ENCODE data around the gene SLC7A6. TPM values are rescaled to one million over a fixed set of nuclear protein-coding genes. Genes with fewer than 3 reads are reported as not detected.

Gene SLC7A6
- polyA plus RNA-seq, 2 of the 4 experiments (the other 2 are of a cell fraction) = 31.1 to 32.9 TPM

DNA sequence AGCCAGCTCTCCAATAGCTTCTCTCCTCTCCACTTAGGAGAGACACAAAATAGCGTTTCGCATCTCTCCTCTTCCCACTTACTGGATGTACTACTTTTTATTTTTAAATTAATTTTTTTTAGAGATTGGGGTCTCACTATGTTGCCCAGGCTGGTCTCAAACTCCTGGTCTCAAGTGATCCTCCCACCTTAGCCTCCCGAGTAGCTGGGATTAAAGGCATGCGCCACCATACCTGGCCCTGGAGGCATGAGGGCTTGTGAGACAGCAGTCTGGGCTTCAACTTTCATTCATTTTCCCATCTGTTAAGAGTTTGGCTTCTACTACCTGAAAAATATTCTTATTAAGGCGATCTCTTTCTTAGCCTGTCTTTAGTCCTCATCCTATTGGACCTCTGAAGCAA, 28.1 kb downstream of the SLC7A6 start:
- ATAC-seq = no peak

GRCh38 chr16:68296291-68296690, 32.0 kb downstream of the SLC7A6 start:
- ATAC-seq = no peak
- H3K27ac ChIP-seq = no peak overlapping the region
- peaks cover 13% of the 10 kb centered on the region; the same call in 2 of the 3 replicates for H3K4me1 ChIP-seq
- H3K4me2 ChIP-seq = no peak overlapping the region
- CTCF ChIA-PET = interaction anchor here (0.6 to 6.0 kb wide), 5 partner anchors 11 to 608 kb away, joined by 5 to 42 read pairs (median 9); partner anchors contain the start of gene SLC7A6
- DNase-seq (ENCODE audit: low read depth in 1 of 2, low spot score in 1 of 2) = no peak
- FAIRE-seq = no peak
- no peak overlapping the region for H3K4me3 ChIP-seq
- WGBS (ENCODE audit: missing lambda C conversion rate) = 93% methylated on average over 12 of the region's 12 CpGs
- H3K9me3 ChIP-seq = no peaks in the 10 kb centered on the region
- TF ChIP-seq KDM1A (IDR thresholded peaks at IDR 0.05; ENCODE audit: low read depth) (no peak), CEBPB (IDR thresholded peaks at IDR 0.05) (no peak), PBX3 (IDR thresholded peaks at IDR 0.05) (no peak), PHF8 (IDR thresholded peaks at IDR 0.05; ENCODE audit: borderline replicate concordance, low read depth) (no peak), MAZ (IDR thresholded peaks at IDR 0.05; ENCODE audit: borderline replicate concordance, low read depth, low read length) (no peak), RNF2 (IDR thresholded peaks at IDR 0.05; ENCODE audit: borderline replicate concordance, low read depth) (no peak), RARB (CRISPR knock-in tag; IDR thresholded peaks at IDR 0.05) (no peak), TP53 (CRISPR knock-in tag; IDR thresholded peaks at IDR 0.05) (no peak), ZFP36 (IDR thresholded peaks at IDR 0.05; ENCODE audit: borderline replicate concordance, partially characterized antibody) (no peak), FOSL2 (IDR thresholded peaks at IDR 0.05) (no peak), FOSL2 (CRISPR knock-in tag; IDR thresholded peaks at IDR 0.05) (no peak), CBX8 (IDR thresholded peaks at IDR 0.05) (no peak)
- TF ChIP-seq, protein P1, sequence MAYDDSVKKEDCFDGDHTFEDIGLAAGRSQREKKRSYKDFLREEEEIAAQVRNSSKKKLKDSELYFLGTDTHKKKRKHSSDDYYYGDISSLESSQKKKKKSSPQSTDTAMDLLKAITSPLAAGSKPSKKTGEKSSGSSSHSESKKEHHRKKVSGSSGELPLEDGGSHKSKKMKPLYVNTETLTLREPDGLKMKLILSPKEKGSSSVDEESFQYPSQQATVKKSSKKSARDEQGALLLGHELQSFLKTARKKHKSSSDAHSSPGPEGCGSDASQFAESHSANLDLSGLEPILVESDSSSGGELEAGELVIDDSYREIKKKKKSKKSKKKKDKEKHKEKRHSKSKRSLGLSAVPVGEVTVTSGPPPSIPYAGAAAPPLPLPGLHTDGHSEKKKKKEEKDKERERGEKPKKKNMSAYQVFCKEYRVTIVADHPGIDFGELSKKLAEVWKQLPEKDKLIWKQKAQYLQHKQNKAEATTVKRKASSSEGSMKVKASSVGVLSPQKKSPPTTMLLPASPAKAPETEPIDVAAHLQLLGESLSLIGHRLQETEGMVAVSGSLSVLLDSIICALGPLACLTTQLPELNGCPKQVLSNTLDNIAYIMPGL (CRISPR knock-in tag; IDR thresholded peaks at IDR 0.05; ENCODE audit: borderline replicate concordance) = no peak
- TF ChIP-seq, protein P2, sequence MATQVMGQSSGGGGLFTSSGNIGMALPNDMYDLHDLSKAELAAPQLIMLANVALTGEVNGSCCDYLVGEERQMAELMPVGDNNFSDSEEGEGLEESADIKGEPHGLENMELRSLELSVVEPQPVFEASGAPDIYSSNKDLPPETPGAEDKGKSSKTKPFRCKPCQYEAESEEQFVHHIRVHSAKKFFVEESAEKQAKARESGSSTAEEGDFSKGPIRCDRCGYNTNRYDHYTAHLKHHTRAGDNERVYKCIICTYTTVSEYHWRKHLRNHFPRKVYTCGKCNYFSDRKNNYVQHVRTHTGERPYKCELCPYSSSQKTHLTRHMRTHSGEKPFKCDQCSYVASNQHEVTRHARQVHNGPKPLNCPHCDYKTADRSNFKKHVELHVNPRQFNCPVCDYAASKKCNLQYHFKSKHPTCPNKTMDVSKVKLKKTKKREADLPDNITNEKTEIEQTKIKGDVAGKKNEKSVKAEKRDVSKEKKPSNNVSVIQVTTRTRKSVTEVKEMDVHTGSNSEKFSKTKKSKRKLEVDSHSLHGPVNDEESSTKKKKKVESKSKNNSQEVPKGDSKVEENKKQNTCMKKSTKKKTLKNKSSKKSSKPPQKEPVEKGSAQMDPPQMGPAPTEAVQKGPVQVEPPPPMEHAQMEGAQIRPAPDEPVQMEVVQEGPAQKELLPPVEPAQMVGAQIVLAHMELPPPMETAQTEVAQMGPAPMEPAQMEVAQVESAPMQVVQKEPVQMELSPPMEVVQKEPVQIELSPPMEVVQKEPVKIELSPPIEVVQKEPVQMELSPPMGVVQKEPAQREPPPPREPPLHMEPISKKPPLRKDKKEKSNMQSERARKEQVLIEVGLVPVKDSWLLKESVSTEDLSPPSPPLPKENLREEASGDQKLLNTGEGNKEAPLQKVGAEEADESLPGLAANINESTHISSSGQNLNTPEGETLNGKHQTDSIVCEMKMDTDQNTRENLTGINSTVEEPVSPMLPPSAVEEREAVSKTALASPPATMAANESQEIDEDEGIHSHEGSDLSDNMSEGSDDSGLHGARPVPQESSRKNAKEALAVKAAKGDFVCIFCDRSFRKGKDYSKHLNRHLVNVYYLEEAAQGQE (IDR thresholded peaks at IDR 0.05) = no peak
- POLR2A ChIA-PET = interaction anchor here (0.8 to 1.3 kb wide), 2 partner anchors 14 to 59 kb away, joined by 4 to 6 read pairs; partner anchors contain the start of genes PRMT7 and SLC7A6OS

More for the DNA sequence above, 28.1 kb downstream of the SLC7A6 start:
- H3K4me1 ChIP-seq = peaks cover 11% of the 10 kb centered on the region
- no peak overlapping the region for H3K27ac ChIP-seq
- ChIA-PET POLR2A (no interaction called here), CTCF (interaction anchor here (0.7 to 6.0 kb wide), 4 partner anchors 10 to 37 kb away, joined by 3 to 42 read pairs (median 4); no protein-coding TSS in a partner anchor)
- FAIRE-seq (no peak), DNase-seq (ENCODE audit: low read depth in 1 of 2, low spot score in 1 of 2) (no peak)
- TF ChIP-seq ZC3H11A (IDR thresholded peaks at IDR 0.05) (no peak), JUNB (IDR thresholded peaks at IDR 0.05) (no peak), FOXS1 (CRISPR knock-in tag; IDR thresholded peaks at IDR 0.05) (no peak), FOSB (CRISPR knock-in tag; IDR thresholded peaks at IDR 0.05) (no peak), CEBPB (IDR thresholded peaks at IDR 0.05) (no peak), HDAC2 (IDR thresholded peaks at IDR 0.05) (no peak), JUN (IDR thresholded peaks at IDR 0.05) (no peak), MAFK (IDR thresholded peaks at IDR 0.05; ENCODE audit: partially characterized antibody) (no peak), SMC3 (IDR thresholded peaks at IDR 0.05) (no peak), ELK1 (IDR thresholded peaks at IDR 0.05; ENCODE audit: low read depth, low read length) (no peak), ATOH8 (CRISPR knock-in tag; IDR thresholded peaks at IDR 0.05; ENCODE audit: low read depth) (no peak), RARB (CRISPR knock-in tag; IDR thresholded peaks at IDR 0.05) (no peak)
- TF ChIP-seq, protein P3, sequence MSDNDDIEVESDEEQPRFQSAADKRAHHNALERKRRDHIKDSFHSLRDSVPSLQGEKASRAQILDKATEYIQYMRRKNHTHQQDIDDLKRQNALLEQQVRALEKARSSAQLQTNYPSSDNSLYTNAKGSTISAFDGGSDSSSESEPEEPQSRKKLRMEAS (IDR thresholded peaks at IDR 0.05) = no peak
- H3K4me2 ChIP-seq = no peak overlapping the region
- H3K4me3 ChIP-seq = no peak overlapping the region
- WGBS (ENCODE audit: missing lambda C conversion rate) = 94% methylated on average over 5 of the region's 5 CpGs
- H3K9me3 ChIP-seq = no peaks in the 10 kb centered on the region
